Body of pancreas (tissue), 4 donors: Measurements from ENCODE around the gene APOA5.

Experiments used
- CTCF ChIP-seq, 7 experiments: fragments of 450-650 bp in 4 of 7; fragments of 200-600 bp in 3 of 7; sonication (generic) in 3 of 7; IDR thresholded peaks; one replicate each; pipeline ENCODE4 v1.5.1; 2016 to 2019; ENCODE audit warnings: antibody characterized with exemption in 7 of 7
- POLR2A ChIP-seq, 3 donors: fragments of 450-650 bp; IDR thresholded peaks; one replicate each; pipeline ENCODE4 v1.6.1; 2016; ENCODE audit warnings: antibody characterized with exemption in 3 of 3, mild to moderate bottlenecking in 2 of 3

GRCh38 chr11:116813781-116814471, 22.2 kb upstream of the APOA5 start:
- TF ChIP-seq CTCF (IDR thresholded peaks at IDR 0.05) (no peak), POLR2A (IDR thresholded peaks at IDR 0.05) (no peak)
